HG03066 (cell line): ENCODE results near the gene DHRS2.

ENCODE experiments used
- ATAC-seq: cut with Tn5 transposase; IDR thresholded peaks from one replicate; pipeline ENCODE4 v1.9.1; 2021; ENCODE audit warnings: low read depth; ENCODE audit not compliant: unreplicated experiment

DHRS2 gene

GRCh38 chr14:23612354-23612732, 23.8 kb upstream of the DHRS2 start:
- no peak for ATAC-seq

DNA sequence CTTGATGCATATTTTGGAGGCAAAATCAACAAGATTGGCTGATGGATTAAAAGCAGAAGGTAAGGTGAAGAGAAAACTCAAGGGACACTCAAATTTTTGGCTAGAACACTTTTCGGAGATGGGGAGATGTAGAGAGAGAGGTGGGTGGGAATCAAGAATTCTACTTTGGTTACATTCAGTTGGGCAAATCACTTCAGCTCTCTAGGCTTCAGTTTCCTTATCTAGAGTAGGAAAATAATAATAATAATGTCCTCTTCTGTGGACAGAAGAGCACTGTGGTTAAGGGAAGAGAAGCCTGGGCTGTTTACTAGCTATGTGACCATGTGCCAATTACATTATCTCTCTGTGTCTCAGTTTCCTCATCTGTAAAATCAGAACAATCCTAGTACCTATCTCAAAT, 23.4 kb upstream of the DHRS2 start:
- ATAC-seq, result no peak

GRCh38 chr14:23613242-23614070, 22.7 kb upstream of the DHRS2 start:
- no peak for ATAC-seq

DNA sequence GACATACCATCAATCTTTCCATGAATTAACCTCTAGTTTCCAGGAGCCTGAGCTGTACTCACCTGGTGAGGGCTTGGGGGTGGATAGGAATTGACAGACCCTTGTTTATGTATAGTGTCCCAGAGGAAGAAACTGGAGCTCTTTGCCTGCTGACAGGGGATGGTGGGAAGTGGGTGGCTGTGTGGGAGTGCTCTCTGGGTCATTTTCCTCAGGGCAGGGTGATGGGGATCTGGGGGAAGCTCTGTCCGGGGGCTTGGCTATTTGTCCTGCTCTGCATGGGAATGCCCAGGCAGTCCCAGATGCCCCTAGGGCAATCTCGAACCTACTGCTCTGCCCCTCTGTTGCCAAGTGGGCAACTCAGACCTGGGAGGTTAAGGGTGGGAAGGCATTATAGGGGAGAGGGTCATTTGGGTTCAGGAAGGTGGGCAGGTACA, 21.8 kb upstream of the DHRS2 start:
- ATAC-seq, result no peak

DNA sequence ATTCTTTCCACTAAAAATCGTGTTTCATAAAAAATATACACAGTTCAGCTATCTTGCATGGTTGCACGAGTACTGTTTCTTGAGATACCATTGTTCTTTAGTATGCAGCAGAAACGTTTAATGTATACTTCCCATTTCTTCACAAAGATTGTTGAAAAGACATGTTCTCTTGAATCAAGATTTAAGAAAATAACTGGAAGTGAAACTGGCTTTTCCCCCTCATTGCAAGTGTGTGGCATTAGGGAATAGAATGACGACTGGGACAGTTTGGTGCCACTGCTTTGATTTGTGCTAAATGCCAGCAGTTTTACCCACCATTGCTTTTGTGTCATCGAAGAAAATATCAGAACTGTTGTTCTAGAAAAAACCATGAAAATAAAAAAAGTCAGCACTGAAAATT, 20.3 kb upstream of the DHRS2 start:
- ATAC-seq, result no peak

DNA sequence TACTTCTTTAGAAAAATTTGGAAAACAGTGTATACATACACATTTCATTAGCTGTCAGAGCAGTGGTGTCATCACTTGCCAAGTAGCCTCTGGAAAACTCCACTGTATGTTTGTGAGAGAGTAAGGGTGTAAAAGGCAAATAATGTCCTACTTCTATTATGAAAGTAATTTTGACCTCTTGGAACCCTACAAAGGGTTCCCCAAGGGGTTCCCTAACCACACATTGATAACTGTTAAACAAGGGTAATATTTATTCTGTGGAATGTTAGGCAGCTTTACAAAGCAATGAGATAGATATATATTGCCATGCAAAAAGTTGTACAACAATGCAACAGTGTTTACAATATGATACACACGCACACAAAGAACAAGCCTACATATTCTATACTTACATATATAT, 18.6 kb upstream of the DHRS2 start:
- no peak for ATAC-seq

DNA sequence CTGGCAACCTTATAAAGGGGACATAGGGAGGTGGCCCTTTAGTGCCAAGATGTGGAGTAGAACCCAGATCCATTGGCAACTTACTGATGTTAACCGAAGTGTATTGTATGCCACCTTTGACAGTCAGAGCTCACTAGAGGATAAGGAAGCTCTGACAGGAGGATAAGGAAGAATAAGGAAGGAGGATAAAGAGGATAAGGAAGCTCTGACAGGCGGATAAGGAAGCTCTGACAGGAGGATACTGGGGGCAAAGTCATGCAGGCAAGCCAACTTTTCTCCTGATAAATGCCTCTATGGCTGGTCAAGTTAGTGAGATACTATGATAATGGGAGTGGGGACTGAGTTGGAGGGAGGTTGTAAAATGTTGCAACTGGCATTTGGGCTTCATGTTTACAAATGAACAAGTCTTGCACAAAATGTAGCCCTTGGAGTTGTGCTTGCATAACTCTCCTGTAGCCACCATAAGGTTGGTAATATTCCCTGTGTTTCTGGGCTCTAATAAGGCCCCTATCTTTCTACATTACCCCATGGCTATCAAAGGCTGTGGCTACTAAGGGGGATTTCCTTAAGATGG, 17.7 kb upstream of the DHRS2 start:
- ATAC-seq, result no peak

- no peak for ATAC-seq
These were observed 15.9 kb upstream of the DHRS2 start for GRCh38 chr14:23620177-23620702.

- no peak for ATAC-seq
These were observed 14.8 kb upstream of the DHRS2 start for GRCh38 chr14:23621204-23621931.

- no peak for ATAC-seq
These were observed 14.0 kb upstream of the DHRS2 start for GRCh38 chr14:23621932-23622730.

- no peak for ATAC-seq
These were observed 13.2 kb upstream of the DHRS2 start for GRCh38 chr14:23622990-23623389.

DNA sequence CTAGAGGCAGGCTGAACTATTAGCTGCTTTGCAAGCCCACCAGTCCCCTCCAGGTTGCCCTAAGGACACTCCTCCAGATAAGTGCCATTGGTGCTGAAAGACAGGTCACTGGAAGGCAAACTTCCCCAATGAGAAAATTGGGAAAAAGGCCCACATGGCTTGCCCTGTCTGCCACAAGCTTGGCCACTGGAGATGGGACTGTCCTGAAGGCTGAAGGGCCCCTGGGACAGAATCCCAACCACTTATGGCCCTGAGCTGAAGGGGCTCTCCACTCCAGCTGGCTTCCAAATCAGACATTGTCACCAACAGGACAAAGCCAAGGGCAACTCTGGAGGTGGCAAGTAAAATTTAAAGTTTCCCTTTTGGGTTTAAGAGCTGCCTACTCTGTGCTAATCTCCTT, 12.2 kb upstream of the DHRS2 start:
- ATAC-seq, result no peak

DNA sequence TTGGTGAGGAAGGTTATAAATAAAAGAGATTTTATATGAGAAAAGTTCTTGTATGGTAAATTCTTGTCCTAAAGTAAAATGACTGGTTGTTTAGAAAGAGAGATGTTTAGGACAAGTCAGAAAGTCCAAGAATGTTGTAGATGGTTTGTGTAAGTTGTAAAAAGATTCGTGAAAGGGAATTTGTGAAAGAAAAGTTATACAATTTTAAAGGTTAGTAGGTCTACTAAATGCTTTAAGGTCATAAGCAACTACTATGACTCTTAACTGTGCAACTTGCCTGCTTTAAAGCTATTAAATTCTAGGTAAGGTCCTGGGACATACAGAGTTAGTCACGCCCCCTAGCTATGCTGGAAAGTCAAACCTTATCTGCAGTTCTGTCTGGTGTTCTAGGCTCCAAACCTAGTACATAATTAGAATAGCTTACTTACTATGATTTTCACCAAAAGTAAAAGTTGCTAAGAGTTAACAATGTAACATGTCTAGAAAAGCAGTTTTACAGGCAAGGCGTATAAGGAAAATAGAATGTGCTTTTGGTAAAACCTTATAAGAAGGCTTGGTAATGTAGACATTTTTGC, 11.2 kb upstream of the DHRS2 start:
- ATAC-seq, result no peak

DNA sequence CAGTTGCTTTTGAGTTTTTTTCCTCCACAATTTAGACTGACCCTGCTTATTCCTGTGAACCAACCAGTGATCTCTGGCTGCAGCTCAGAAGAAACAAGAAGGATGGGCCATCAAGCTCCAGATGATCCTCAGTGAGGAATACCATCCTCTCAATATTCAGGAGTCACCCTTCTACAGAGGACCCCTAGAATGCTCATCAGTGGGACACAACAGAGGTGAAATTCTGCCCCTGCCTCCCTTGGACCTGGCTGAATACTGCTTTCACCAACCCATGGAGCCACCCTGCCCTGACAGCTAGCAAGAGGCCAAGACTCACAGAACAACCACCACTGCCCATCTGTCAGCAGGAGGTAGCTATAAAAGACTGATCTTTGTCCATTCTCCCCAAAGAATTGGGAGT, 9.2 kb upstream of the DHRS2 start:
- ATAC-seq, result no peak

- no peak for ATAC-seq
These were observed 8.2 kb upstream of the DHRS2 start for GRCh38 chr14:23627961-23628360.

GRCh38 chr14:23629204-23629603, 7.0 kb upstream of the DHRS2 start:
- no peak for ATAC-seq

- ATAC-seq, result no peak
These were observed 6.2 kb upstream of the DHRS2 start for GRCh38 chr14:23629832-23630396.

- no peak for ATAC-seq
These were observed 5.5 kb upstream of the DHRS2 start for GRCh38 chr14:23630687-23631086.

DNA sequence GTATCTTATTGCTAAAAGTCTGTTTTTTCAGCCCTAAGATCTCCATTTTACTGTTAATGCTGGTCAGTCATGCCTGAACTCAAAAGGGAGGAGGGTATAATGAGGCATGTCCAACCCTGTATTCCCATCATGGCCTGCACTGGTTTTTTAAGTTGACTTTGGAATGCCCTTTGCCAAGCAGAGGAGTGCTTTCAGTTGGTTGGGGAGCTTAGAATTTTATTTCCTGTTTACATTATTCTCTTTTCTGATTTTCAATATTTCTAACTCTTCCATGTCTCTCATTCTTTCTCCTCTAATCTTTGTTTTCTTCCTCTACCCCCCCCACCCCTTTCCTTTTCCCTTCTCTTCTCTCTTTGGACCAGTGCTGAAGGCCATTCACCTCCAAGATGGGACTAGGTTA, 4.9 kb upstream of the DHRS2 start:
- no peak for ATAC-seq
